Astrocyte (in vitro differentiated cells and primary cell): ENCODE measurements around the gene PLSCR3. TPM values are rescaled to one million over a fixed set of nuclear protein-coding genes. Genes with fewer than 3 reads are reported as not detected.
A peak's percentile ranks its signal among the peaks of the same experiment; 100 is the strongest.

Experiments
- DNase-seq: peaks from one replicate; pipeline ENCODE4 v3.0.0-alpha.2; 2010; ENCODE audit warnings: low read depth
- FAIRE-seq: peaks from 2 replicates; lab custom pipeline; 2011; peaks lifted over from hg19 to GRCh38; lab: Jason Lieb, UNC
- H2AFZ ChIP-seq: 2 replicates; pipeline ENCODE4 v1.6.0; 2012; ENCODE audit warnings: low read depth, low read length, inconsistent platforms
- H3K27ac ChIP-seq: 2 replicates; pipeline ENCODE4 v1.5.1; 2011; ENCODE audit warnings: low read depth, low read length, inconsistent platforms
- H3K27me3 ChIP-seq: 2 replicates; pipeline ENCODE4 v1.6.0; 2011; ENCODE audit warnings: low read length, inconsistent platforms; ENCODE audit not compliant: insufficient read depth
- H3K36me3 ChIP-seq: 2 replicates; pipeline ENCODE4 v1.5.1; 2011; ENCODE audit warnings: low read length, inconsistent platforms; ENCODE audit not compliant: insufficient read depth
- H3K4me1 ChIP-seq: 2 replicates; pipeline ENCODE4 v1.5.1; 2011; ENCODE audit warnings: low read length, inconsistent platforms; ENCODE audit not compliant: insufficient read depth
- H3K4me2 ChIP-seq: 2 replicates; pipeline ENCODE4 v1.6.0; 2012; ENCODE audit warnings: low read length, inconsistent platforms
- H3K4me3 ChIP-seq: 2 replicates; pipeline ENCODE4 v1.5.1; 2011; ENCODE audit warnings: low read depth, mild to moderate bottlenecking, low read length, inconsistent platforms; ENCODE audit not compliant: insufficient read depth
- H3K79me2 ChIP-seq: 2 replicates; pipeline ENCODE4 v1.6.0; 2012; ENCODE audit warnings: mild to moderate bottlenecking, low read length, inconsistent platforms; ENCODE audit not compliant: insufficient read depth
- H3K9ac ChIP-seq: 2 replicates; pipeline ENCODE4 v1.6.0; 2012; ENCODE audit warnings: mild to moderate bottlenecking, low read length, inconsistent platforms
- H3K9me3 ChIP-seq: 2 replicates; pipeline ENCODE4 v1.5.1; 2012; ENCODE audit warnings: low read depth, mild to moderate bottlenecking, low read length, inconsistent platforms; ENCODE audit not compliant: insufficient read depth
- H4K20me1 ChIP-seq: 2 replicates; pipeline ENCODE4 v1.6.0; 2012; ENCODE audit warnings: low read length, inconsistent platforms; ENCODE audit not compliant: insufficient read depth
- H3K27ac Mint-ChIP-seq: one replicate; pipeline ENCODE4 v1.8.0; 2021; ENCODE audit warnings: mild to moderate bottlenecking, mixed read lengths; ENCODE audit not compliant: unreplicated experiment
- H3K27me3 Mint-ChIP-seq: one replicate; pipeline ENCODE4 v1.8.0; 2021; ENCODE audit warnings: low read depth, mixed read lengths; ENCODE audit not compliant: unreplicated experiment
- H3K36me3 Mint-ChIP-seq: one replicate; pipeline ENCODE4 v1.8.0; 2021; ENCODE audit warnings: low read depth, mixed read lengths; ENCODE audit not compliant: unreplicated experiment
- H3K4me1 Mint-ChIP-seq: one replicate; pipeline ENCODE4 v1.8.0; 2021; ENCODE audit warnings: low read depth, mixed read lengths; ENCODE audit not compliant: unreplicated experiment
- H3K4me3 Mint-ChIP-seq: one replicate; pipeline ENCODE4 v1.8.0; 2021; ENCODE audit warnings: mild to moderate bottlenecking, moderate library complexity, mixed read lengths; ENCODE audit not compliant: unreplicated experiment
- H3K9me3 Mint-ChIP-seq: one replicate; pipeline ENCODE4 v1.8.0; 2021; ENCODE audit warnings: mild to moderate bottlenecking, mixed read lengths; ENCODE audit not compliant: unreplicated experiment
- EZH2 ChIP-seq: IDR thresholded peaks from 2 replicates; pipeline ENCODE4 v1.6.1; 2012; ENCODE audit warnings: mild to moderate bottlenecking, low read length, inconsistent platforms; ENCODE audit not compliant: insufficient read depth
- total RNA-seq: library from RNA; stranded (reverse); gene quantifications from 2 replicates; pipeline ENCODE4 v1.2.1, GENCODE V29; 2021
- TF ChIP-seq, protein P1 (sequence below): IDR thresholded peaks from 2 replicates; pipeline ENCODE4 v1.5.1; 2011; ENCODE audit warnings: low read depth, mild to moderate bottlenecking, inconsistent platforms, low read length, moderate library complexity; ENCODE audit not compliant: insufficient read depth

The PLSCR3 gene
- total RNA-seq, 1 donor from 2014 or later, result 67.6 TPM

DNA sequence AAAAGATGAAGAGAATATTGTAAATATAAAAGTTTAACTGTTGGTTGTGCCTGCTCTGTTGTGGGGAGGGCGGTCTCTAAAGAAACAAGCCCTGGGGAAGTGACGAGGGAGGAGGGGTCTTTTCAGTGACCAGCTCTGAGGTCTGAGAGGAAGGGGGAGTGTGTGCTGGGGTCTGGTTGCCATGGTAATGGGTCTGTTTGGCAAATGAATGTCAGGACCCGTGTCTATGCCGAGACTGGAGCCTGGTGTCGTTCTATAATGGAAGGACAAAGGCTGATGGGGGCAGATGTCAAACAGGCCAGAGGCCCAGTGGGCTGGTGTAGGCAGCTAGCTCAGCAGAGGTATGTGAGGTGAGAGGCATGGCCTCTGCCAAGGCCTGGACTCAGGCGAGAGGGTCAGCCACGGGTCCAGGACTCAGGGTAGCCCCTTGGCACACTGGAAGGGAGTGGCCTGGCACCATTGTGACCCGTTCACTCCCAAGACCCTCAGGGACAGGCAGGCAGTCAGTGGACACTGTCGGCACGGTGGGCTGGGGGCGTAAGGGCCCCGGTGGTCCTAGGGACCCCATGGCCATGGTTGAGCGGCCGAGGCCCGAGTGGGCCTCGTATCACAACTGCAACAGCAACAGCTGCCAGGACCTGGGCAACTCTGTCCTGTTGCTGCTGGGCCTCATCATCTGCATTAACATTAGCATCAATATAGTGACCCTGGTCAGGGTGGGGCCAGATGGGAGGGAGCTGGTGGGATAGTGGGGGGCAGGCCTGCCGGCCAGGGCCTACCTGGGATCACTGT is 25.7 kb upstream of the PLSCR3 start, which contains the start of gene SPEM1:
Gene SPEM1 (plus strand): TSS at position 506 of the 792 bp plus-strand sequence. CDS start 61 bp downstream, at position 567.
- no peaks in the 10 kb centered on the region for H3K27me3 ChIP-seq
- peaks cover 19% of the 10 kb centered on the region for H4K20me1 ChIP-seq
- Mint-ChIP-seq H3K9me3 (no peaks in the 10 kb centered on the region), H3K36me3 (peaks cover 20% of the 10 kb centered on the region), H3K4me3 (peak within 1 kb of the TSS; percentile 54), H3K27me3 (no peaks in the 10 kb centered on the region), H3K27ac (peak within 1 kb of the TSS; percentile 38), H3K4me1 (no peaks in the 10 kb centered on the region)
- H2AFZ ChIP-seq, result no peak within 1 kb of the TSS
- H3K4me2 ChIP-seq, result no peak within 1 kb of the TSS
- no peak within 1 kb of the TSS for H3K9ac ChIP-seq
- no peaks in the 10 kb centered on the region for H3K36me3 ChIP-seq
- H3K9me3 ChIP-seq, result no peaks in the 10 kb centered on the region
- no peak within 1 kb of the TSS for H3K4me3 ChIP-seq
- FAIRE-seq (no peak), DNase-seq (no peak)
- H3K4me1 ChIP-seq, result no peaks in the 10 kb centered on the region
- TF ChIP-seq, protein P1, sequence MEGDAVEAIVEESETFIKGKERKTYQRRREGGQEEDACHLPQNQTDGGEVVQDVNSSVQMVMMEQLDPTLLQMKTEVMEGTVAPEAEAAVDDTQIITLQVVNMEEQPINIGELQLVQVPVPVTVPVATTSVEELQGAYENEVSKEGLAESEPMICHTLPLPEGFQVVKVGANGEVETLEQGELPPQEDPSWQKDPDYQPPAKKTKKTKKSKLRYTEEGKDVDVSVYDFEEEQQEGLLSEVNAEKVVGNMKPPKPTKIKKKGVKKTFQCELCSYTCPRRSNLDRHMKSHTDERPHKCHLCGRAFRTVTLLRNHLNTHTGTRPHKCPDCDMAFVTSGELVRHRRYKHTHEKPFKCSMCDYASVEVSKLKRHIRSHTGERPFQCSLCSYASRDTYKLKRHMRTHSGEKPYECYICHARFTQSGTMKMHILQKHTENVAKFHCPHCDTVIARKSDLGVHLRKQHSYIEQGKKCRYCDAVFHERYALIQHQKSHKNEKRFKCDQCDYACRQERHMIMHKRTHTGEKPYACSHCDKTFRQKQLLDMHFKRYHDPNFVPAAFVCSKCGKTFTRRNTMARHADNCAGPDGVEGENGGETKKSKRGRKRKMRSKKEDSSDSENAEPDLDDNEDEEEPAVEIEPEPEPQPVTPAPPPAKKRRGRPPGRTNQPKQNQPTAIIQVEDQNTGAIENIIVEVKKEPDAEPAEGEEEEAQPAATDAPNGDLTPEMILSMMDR, result no peak
- no peak for TF ChIP-seq EZH2
- H3K79me2 ChIP-seq, result no peaks in the 10 kb centered on the region
- H3K27ac ChIP-seq, result no peak within 1 kb of the TSS

DNA sequence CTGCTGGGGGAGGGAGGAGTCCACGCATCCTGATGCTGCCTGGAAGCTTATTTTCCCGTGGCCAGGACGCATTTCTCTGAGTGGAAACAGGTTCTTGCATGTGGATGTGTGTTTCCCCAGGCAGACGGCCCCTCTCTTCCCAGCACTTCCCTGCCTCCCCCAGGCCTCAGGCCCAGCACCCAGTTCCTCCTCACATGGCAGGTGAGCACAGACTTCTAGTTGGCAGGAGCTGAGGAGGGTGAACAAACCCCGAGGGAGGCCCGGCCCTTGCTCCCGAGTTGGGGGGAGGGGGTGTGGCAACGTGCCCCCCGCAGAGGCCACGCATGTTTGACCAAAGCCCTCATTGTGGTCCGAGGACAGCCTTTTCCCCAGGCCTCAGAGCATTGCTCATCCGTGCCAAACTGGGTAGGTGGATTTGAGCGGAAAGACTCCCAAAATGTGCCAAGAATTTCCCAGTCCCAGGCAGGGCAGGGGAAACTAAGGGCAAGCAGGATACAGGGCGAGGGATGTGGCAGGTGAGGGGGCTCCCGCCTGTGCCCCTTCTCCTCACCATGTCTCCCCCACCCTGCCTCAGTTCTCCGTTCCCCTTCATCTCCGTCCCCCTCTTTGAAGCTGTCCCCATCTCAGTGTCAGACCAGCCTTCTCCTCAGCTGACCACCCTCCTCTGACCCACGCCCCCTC is 24.3 kb upstream of the PLSCR3 start:
- Mint-ChIP-seq H3K4me1 (no peaks in the 10 kb centered on the region), H3K9me3 (no peaks in the 10 kb centered on the region), H3K27me3 (no peaks in the 10 kb centered on the region), H3K4me3 (peak overlapping the region; percentile 5), H3K27ac (peak overlapping the region; percentile 12), H3K36me3 (peaks cover 20% of the 10 kb centered on the region)
- Histone ChIP-seq H3K4me3 (no peak overlapping the region), H3K27ac (no peak overlapping the region), H3K9ac (no peak overlapping the region), H3K27me3 (no peaks in the 10 kb centered on the region), H3K36me3 (no peaks in the 10 kb centered on the region), H4K20me1 (peaks cover 19% of the 10 kb centered on the region), H3K4me2 (no peak overlapping the region), H3K4me1 (peaks cover 1% of the 10 kb centered on the region), H3K9me3 (no peaks in the 10 kb centered on the region), H2AFZ (no peak overlapping the region), H3K79me2 (no peaks in the 10 kb centered on the region)
- no peak for DNase-seq
- FAIRE-seq, result no peak
- TF ChIP-seq EZH2, result no peak
- TF ChIP-seq, protein P1, result no peak
